Measurements from ENCODE around the gene KIF26A.

The KIF26A gene

DNA sequence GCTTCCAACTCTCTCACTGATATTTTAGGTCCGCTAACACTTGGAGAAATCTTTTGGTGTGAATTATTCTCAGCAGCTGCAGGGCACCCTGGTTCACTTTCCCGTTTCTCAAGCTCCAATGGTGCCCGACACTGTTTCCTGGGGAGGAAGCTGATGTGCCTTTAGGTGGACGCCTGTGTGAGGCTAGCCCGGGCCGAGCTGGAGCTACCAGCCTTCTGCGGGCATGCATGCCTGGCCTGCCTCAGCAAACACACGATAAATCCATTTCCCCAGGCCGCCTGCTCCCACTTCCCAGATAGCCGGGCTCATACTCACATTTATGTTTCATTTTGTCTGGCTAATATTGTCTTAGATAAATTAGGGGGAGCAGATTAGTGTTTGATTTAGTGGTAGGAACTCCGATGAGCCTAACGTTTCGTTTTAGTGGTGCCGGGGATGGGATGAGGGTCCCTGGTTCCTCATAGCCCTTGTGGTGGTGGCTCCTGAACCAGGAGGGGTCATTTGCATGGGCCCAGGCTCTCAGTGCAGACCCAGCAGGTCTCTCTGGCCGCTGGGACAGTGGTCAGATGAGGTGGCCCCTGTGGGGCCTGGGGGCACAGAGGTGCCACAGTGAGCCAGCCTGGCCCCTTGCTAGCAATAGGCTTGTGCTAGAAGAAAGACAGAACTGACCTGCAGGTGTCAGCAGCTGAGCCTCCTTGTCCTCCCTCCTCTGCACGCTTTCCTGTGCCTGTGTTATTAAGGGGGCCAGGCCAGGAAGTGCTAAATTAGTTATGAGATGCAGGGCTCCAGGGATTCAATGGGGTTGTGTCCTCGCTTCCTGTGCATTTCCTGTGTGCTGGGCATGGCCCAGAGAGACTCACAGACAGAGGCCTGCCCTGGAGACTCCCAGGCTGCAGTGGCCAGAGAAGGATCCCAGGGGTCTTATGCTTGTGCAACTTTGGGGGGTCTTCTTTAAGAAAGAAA is 88.3 kb downstream of the KIF26A start:
- ChIA-PET POLR2A (no interaction called here), CTCF (no interaction called here)
- no peak for TF ChIP-seq SUZ12 (IDR thresholded peaks at IDR 0.05)
- no peak for TF ChIP-seq ZNF384 (IDR thresholded peaks at IDR 0.05)
- no peak for TF ChIP-seq SP1 (IDR thresholded peaks at IDR 0.05)
- no peak for TF ChIP-seq HDGF (IDR thresholded peaks at IDR 0.05; ENCODE audit: borderline replicate concordance)
- no peak for TF ChIP-seq FOXA1 (IDR thresholded peaks at IDR 0.05)
- TF ChIP-seq CTBP1 (IDR thresholded peaks at IDR 0.05; ENCODE audit: borderline replicate concordance) = no peak
- TF ChIP-seq, protein P1, sequence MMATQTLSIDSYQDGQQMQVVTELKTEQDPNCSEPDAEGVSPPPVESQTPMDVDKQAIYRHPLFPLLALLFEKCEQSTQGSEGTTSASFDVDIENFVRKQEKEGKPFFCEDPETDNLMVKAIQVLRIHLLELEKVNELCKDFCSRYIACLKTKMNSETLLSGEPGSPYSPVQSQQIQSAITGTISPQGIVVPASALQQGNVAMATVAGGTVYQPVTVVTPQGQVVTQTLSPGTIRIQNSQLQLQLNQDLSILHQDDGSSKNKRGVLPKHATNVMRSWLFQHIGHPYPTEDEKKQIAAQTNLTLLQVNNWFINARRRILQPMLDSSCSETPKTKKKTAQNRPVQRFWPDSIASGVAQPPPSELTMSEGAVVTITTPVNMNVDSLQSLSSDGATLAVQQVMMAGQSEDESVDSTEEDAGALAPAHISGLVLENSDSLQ (IDR thresholded peaks at IDR 0.05) = no peak
- TF ChIP-seq TARDBP (IDR thresholded peaks at IDR 0.05) = no peak
- TF ChIP-seq NFRKB (IDR thresholded peaks at IDR 0.05) = no peak
- no peak for TF ChIP-seq BHLHE40 (IDR thresholded peaks at IDR 0.05; ENCODE audit: borderline replicate concordance)
- TF ChIP-seq L3MBTL2 (conservative IDR thresholded peaks at IDR 0.05) = no peak
- no peak for TF ChIP-seq ARNT (IDR thresholded peaks at IDR 0.05)
- no peak for TF ChIP-seq ELF4 (IDR thresholded peaks at IDR 0.05)
- no peak for TF ChIP-seq LEF1 (IDR thresholded peaks at IDR 0.05; ENCODE audit: borderline replicate concordance)
- no peak for TF ChIP-seq FOXK2 (IDR thresholded peaks at IDR 0.05)
- TF ChIP-seq FOXM1 (IDR thresholded peaks at IDR 0.05; ENCODE audit: borderline replicate concordance) = no peak
- no peak for DNase-seq (ENCODE audit: extremely low spot score)

GRCh38 chr14:104227806-104228205 is 89.4 kb downstream of the KIF26A start:
- no peak for DNase-seq (ENCODE audit: extremely low spot score)
- ChIA-PET POLR2A (no interaction called here), CTCF (no interaction called here)
- TF ChIP-seq NFRKB (IDR thresholded peaks at IDR 0.05) (no peak), FOXM1 (IDR thresholded peaks at IDR 0.05; ENCODE audit: borderline replicate concordance) (no peak), CTBP1 (IDR thresholded peaks at IDR 0.05; ENCODE audit: borderline replicate concordance) (no peak), ZNF384 (IDR thresholded peaks at IDR 0.05) (no peak), FOXK2 (IDR thresholded peaks at IDR 0.05) (no peak), SUZ12 (IDR thresholded peaks at IDR 0.05) (no peak), L3MBTL2 (conservative IDR thresholded peaks at IDR 0.05) (no peak), BHLHE40 (IDR thresholded peaks at IDR 0.05; ENCODE audit: borderline replicate concordance) (no peak), HDGF (IDR thresholded peaks at IDR 0.05; ENCODE audit: borderline replicate concordance) (no peak), ARNT (IDR thresholded peaks at IDR 0.05) (no peak), SP1 (IDR thresholded peaks at IDR 0.05) (no peak), FOXA1 (IDR thresholded peaks at IDR 0.05) (no peak), LEF1 (IDR thresholded peaks at IDR 0.05; ENCODE audit: borderline replicate concordance) (no peak), ELF4 (IDR thresholded peaks at IDR 0.05) (no peak), TARDBP (IDR thresholded peaks at IDR 0.05) (no peak)
- TF ChIP-seq, protein P1 (IDR thresholded peaks at IDR 0.05) = no peak

- ChIA-PET CTCF (no interaction called here), POLR2A (no interaction called here)
- no peak for TF ChIP-seq HDGF (IDR thresholded peaks at IDR 0.05; ENCODE audit: borderline replicate concordance)
- DNase-seq (ENCODE audit: extremely low spot score) = no peak
These were observed 89.8 kb downstream of the KIF26A start for GRCh38 chr14:104228221-104228620.

DNA sequence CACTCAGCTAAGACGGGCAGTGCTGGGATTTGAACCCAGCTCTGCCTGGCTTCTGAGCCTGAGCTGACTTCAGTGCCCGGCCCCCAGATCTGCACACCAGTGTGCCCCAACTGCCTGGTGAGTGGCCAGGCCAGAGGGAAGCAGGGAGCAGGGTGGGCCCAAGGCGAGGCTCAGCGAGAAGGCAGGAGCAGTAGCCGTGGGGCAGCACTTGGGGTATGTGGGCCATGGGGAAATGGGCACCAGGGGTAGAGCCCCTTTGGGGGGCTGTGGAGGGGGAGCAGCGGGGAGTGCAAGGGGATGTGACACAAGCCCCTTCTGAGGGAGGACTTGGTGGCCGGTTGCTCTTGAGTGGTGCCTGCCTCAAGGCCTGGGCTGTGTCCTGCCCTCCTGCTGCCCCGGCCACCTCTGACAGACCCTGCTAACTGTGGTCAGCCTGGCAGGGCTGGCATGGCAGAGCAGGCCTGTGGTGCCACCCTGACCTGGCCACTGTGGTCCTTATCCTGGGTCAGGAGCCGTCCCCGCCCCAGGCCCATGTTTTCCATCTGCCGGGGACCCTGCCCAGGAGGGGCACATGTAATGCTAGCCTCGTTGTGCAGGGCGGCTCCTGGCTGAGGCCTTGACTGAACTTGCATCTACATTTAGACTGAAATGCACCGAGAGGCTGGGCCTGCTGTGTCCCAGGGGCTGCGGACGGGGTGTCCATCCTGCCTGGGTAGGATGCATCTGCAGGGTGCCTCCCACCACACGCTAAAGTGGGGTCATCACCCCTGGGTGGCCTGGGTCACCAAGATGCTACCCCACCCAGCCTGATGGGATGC is 90.5 kb downstream of the KIF26A start:
- ChIA-PET CTCF (no interaction called here), POLR2A (no interaction called here)
- TF ChIP-seq FOXM1 (IDR thresholded peaks at IDR 0.05; ENCODE audit: borderline replicate concordance) (no peak), CTBP1 (IDR thresholded peaks at IDR 0.05; ENCODE audit: borderline replicate concordance) (no peak), NFRKB (IDR thresholded peaks at IDR 0.05) (no peak), FOXK2 (IDR thresholded peaks at IDR 0.05) (no peak), TARDBP (IDR thresholded peaks at IDR 0.05) (no peak), SP1 (IDR thresholded peaks at IDR 0.05) (no peak), BHLHE40 (IDR thresholded peaks at IDR 0.05; ENCODE audit: borderline replicate concordance) (no peak), L3MBTL2 (conservative IDR thresholded peaks at IDR 0.05) (no peak), HDGF (IDR thresholded peaks at IDR 0.05; ENCODE audit: borderline replicate concordance) (no peak), ARNT (IDR thresholded peaks at IDR 0.05) (no peak), LEF1 (IDR thresholded peaks at IDR 0.05; ENCODE audit: borderline replicate concordance) (no peak), SUZ12 (IDR thresholded peaks at IDR 0.05) (no peak), FOXA1 (IDR thresholded peaks at IDR 0.05) (no peak), ZNF384 (IDR thresholded peaks at IDR 0.05) (no peak), ELF4 (IDR thresholded peaks at IDR 0.05) (no peak)
- TF ChIP-seq, protein P1 (IDR thresholded peaks at IDR 0.05) = no peak
- no peak for DNase-seq (ENCODE audit: extremely low spot score)

- CTCF ChIA-PET = no interaction called here
- no peak for DNase-seq (ENCODE audit: extremely low spot score)
- no peak for TF ChIP-seq SP1 (IDR thresholded peaks at IDR 0.05)
- POLR2A ChIA-PET = no interaction called here
These were observed 91.2 kb downstream of the KIF26A start for GRCh38 chr14:104229534-104230055.

Measured in HEK293T (cell line).